Measurements from ENCODE around the gene CYP4X1.
"Not testable (repeated sequence)": the region's sequence is repeated elsewhere in the genome, so short reads cannot be mapped to it uniquely, and the experiment has no call there.

DNA sequence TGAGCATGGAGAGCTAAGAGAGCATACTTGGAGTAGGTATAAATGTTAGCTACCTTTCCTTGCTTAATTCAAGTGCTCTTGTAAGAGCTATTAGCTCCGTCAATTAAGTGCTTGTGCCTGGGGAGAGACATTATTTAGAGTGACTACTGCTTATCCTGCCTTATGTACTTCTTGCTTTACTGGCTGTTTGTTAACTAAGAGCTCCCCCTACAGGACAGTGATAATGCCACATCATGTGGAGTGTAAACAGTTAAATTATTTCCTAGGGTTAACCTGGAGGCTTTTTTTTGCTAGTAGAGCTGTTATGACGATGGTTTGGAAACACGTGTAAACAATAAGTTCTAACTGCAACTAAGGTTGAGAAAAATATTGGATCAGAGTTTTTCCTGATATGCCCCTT lies 68.0 kb downstream of the CYP4X1 start:
- TF ChIP-seq, protein P1, sequence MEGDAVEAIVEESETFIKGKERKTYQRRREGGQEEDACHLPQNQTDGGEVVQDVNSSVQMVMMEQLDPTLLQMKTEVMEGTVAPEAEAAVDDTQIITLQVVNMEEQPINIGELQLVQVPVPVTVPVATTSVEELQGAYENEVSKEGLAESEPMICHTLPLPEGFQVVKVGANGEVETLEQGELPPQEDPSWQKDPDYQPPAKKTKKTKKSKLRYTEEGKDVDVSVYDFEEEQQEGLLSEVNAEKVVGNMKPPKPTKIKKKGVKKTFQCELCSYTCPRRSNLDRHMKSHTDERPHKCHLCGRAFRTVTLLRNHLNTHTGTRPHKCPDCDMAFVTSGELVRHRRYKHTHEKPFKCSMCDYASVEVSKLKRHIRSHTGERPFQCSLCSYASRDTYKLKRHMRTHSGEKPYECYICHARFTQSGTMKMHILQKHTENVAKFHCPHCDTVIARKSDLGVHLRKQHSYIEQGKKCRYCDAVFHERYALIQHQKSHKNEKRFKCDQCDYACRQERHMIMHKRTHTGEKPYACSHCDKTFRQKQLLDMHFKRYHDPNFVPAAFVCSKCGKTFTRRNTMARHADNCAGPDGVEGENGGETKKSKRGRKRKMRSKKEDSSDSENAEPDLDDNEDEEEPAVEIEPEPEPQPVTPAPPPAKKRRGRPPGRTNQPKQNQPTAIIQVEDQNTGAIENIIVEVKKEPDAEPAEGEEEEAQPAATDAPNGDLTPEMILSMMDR (conservative IDR thresholded peaks at IDR 0.05; ENCODE audit: low read depth, low read length) = not testable (repeated sequence)
- not testable (repeated sequence) for TF ChIP-seq EZH2 (IDR thresholded peaks at IDR 0.05; ENCODE audit: borderline replicate concordance, low read depth, low read length, poor library complexity, severe bottlenecking)

All from A673 (cell line).